Psoas muscle (tissue), 8 donors: Measurements from ENCODE around the gene GMEB2. TPM values are rescaled to one million over a fixed set of nuclear protein-coding genes. Genes with fewer than 3 reads are reported as not detected.

Source experiments
- ATAC-seq, 4 donors: fragments of 200-7000 bp; cut with Tn5 transposase; one replicate each; pipeline ENCODE4 v1.9.1; 2020; ENCODE audit warnings: moderate library complexity in 3 of 4, mild to moderate bottlenecking in 2 of 4
- DNase-seq, 2 donors: peaks; one replicate each; pipeline ENCODE4 v3.0.0-alpha.2; 2020
- H3K27ac ChIP-seq: fragments of 200-600 bp; one replicate; pipeline ENCODE4 v1.8.0; 2022
- H3K27me3 ChIP-seq, 3 donors: fragments of 200-600 bp in 1 of 3; one replicate each; pipeline versions ENCODE4 v1.6.1 to v1.8.0; 2013 to 2022; ENCODE audit warnings: low read length in 2 of 3, mild to moderate bottlenecking in 2 of 3, moderate library complexity in 1 of 3; ENCODE audit not compliant: insufficient read depth in 3 of 3
- H3K36me3 ChIP-seq, 2 donors: fragments of 200-600 bp in 1 of 2; one replicate each; pipeline versions ENCODE4 v1.6.1 to v1.8.0; 2013 to 2022; ENCODE audit warnings: low read depth in 1 of 2, mild to moderate bottlenecking in 1 of 2, moderate library complexity in 1 of 2; ENCODE audit not compliant: insufficient read depth in 1 of 2
- H3K4me1 ChIP-seq: fragments of 200-600 bp; one replicate; pipeline ENCODE4 v1.8.0; 2022
- H3K4me3 ChIP-seq: fragments of 200-600 bp; one replicate; pipeline ENCODE4 v1.8.0; 2022; ENCODE audit warnings: mild to moderate bottlenecking
- H3K9me3 ChIP-seq: fragments of 200-600 bp; one replicate; pipeline ENCODE4 v1.8.0; 2022
- CTCF ChIP-seq: fragments of 200-600 bp; IDR thresholded peaks from one replicate; pipeline ENCODE4 v1.8.0; 2022; ENCODE audit warnings: antibody characterized with exemption
- WGBS, 3 donors: extraction: QIAGEN DNeasy Blood & Tissue Kit; methylation state at CpG; one replicate each; pipeline versions ENCODE4 v1.1.6 to v1.1.7; 2013; 5-methylcytosine and 5-hydroxymethylcytosine counted together
- intact Hi-C, 2 donors: fragments of 100-400 bp; cut with DNase I; formaldehyde crosslinking; loops; one replicate each; pipeline versions ENCODE4 v1.11.0 to v1.14.2; 2022
- polyA plus RNA-seq, 3 donors: library from polyadenylated mRNA; stranded (reverse); fragments of 200-250 nt; gene quantifications; one replicate each; pipeline ENCODE4 v1.2.3, GENCODE V29; 2013
- total RNA-seq, 4 donors: library from RNA; stranded (reverse); fragmentation: NEBNext Ultra II Directional in 2 of 4; extraction: Animal tissue kit (Norgen Biotek cat#: 25700) in 2 of 4; gene quantifications; one replicate each; pipeline versions ENCODE4 v1.2.1 to v1.2.4, GENCODE V29; 2021 to 2023
- donor health status: healthy with polysubstance abuse.
- donor health status: DM: no; HTN: no; CAD: no; lungs with moderate emphysema.
- donor health status: Bipolar disorder and iron deficiency.
- donor health status: healthy.
- donor health status: DM: yes; HTN: yes; CAD: no.
- donor health status: DM: no; HTN: no; CAD: no.
- donor health status: DM: no; HTN: no; CAD: no.
- donor health status: DM: yes; HTN: yes; CAD: no.

GMEB2 gene
- total and polyA plus RNA-seq, 7 donors = 5.4 to 10.1 (median 8.5) TPM

- H3K27me3 ChIP-seq = peaks cover 0 to 10% (median 0%) of the 10 kb centered on the region in 3 donors
- TF ChIP-seq CTCF = no peak
- intact Hi-C loops = no loop called here
- H3K4me1 ChIP-seq = no peaks in the 10 kb centered on the region
- WGBS, 3 donors = 93 to 95% (median 94%) methylated on average over 51 to 62 of the region's 62 CpGs
- no peak for ATAC-seq
- no peak overlapping the region for H3K4me3 ChIP-seq
- H3K36me3 ChIP-seq = peaks cover 0 to 15% of the 10 kb centered on the region in 2 donors
- no peaks in the 10 kb centered on the region for H3K9me3 ChIP-seq
- no peak for DNase-seq
- no peak overlapping the region for H3K27ac ChIP-seq
Measured at GRCh38 chr20:63564036-63564810, 62.7 kb downstream of the GMEB2 start.

DNA sequence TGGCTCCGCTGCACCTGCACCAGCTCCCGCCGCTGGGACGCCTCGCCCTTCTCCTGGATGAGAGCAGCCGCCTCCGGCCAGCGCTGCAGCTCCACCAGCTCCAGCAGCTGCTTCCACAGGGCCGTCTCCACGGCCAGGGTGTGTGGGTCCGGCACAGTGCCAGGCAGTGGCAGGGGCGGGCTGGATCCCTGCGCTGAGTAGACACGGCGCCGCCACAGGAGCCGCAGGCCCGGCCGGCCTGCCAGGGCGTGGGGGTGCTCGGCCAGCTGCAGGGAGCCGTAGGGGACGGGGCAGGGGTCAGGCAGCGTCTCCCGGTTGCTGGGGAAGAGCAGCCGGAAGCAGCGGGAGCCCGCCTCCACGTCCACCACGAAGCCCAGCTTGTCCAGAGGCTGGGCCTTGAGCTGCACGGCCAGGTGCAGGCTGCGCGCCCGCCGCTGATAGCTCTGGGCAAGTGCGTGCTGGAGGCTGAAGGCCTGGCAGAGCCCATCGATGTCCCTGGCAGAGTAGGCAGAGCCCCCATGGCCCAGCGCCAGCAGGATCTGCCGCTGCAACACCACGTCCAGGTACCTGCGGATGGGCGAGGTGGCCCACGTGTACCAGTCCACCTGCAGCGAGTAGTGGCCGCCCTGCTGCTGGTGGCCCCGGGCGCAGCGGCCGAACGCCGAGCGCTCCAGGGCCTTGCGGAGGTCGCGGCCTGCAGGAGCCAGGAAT lies 63.5 kb downstream of the GMEB2 start:
- no peak overlapping the region for H3K4me3 ChIP-seq
- H3K36me3 ChIP-seq = peaks cover 0 to 18% of the 10 kb centered on the region in 2 donors
- DNase-seq (no peak), ATAC-seq (no peak)
- no peaks in the 10 kb centered on the region for H3K4me1 ChIP-seq
- intact Hi-C loops = no loop called here
- H3K27ac ChIP-seq = no peak overlapping the region
- peaks cover 0 to 5% (median 0%) of the 10 kb centered on the region in 3 donors for H3K27me3 ChIP-seq
- no peak for TF ChIP-seq CTCF
- H3K9me3 ChIP-seq = no peaks in the 10 kb centered on the region
- WGBS, 3 donors = 92 to 94% (median 93%) methylated on average over 43 to 55 of the region's 55 CpGs

DNA sequence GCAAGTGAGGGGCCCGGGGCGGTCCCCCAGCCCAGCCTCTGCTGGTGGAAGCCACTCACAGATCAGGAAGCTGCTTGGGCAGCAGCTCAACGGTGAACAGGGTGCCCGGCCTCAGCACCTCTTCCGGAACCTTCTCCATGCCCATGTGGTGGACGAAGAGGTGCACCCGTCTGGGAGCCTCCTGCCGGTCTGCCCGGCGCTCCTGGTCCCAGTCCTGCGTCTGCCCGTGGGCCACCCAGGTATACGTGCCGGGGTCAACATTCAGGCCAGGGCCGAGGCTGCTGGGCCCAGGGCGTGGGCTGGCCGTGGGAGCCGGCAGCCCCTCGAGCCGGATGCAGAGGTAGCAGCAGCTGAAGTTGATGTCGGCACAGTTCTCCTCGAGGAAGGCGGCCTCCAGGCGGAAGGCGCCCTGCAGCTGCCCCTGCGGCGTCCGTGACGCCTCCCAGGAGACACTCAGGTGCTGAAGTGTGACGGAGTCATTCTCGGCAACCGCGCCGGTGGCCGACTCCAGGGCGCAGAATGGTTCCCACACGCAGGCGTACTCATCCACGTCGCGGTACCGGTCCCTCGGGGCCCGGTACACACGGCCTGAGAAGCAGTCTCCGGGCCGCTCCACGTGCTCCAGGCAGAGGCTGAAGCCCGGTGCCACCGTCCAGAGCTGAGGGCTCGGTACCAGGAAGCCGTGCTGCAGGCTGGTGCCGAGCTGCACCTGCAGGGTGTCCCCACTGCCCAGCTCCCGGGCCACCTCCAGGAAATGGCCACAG lies 64.3 kb downstream of the GMEB2 start:
- WGBS, 3 donors = 91 to 95% (median 92%) methylated on average over 46 to 54 of the region's 54 CpGs
- no peaks in the 10 kb centered on the region for H3K9me3 ChIP-seq
- no peak overlapping the region for H3K27ac ChIP-seq
- ATAC-seq = no peak
- H3K27me3 ChIP-seq = no peaks in the 10 kb centered on the region
- intact Hi-C loops = no loop called here
- no peak for TF ChIP-seq CTCF
- no peak overlapping the region for H3K4me3 ChIP-seq
- H3K36me3 ChIP-seq = peaks cover 0 to 18% of the 10 kb centered on the region in 2 donors
- H3K4me1 ChIP-seq = no peaks in the 10 kb centered on the region
- no peak for DNase-seq

DNA sequence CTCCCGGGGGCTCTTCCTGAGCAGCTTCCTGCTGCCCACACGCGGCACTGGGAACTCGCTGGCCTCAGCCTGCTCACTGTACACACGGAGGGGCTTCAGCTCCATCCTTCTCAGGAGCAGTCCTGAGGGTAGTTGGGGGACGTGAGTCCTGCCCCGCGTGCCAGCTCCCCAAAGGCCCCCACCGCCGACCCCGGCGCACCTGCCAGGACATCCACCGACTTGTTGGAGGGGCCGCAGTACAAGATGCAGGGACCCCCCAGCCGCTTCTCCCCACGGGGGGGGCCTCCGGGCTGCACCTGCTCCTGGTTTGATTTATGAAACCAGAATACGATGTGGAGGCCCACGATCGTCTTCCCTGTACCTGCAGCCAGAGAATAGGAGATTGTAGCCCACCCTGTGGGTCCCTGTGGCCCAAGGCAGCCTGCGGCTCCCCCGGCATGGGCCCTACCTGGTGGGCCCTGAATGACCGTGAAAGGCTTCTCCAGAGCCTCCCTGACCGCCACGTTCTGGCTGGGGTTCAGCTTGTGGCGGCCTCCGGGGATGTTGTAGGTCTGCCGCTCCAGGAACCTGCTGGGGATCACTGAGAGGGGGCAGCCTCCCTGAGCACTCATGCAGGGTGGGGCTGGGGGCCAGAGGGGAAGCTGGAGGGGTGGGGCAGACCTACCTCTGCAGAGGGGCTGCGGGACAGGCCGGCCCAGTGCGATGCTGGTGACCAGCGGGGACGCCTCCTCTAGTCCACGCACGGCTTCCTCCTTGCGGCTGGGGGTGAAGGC lies 65.1 kb downstream of the GMEB2 start:
- Histone ChIP-seq H3K4me3 (no peak overlapping the region), H3K27me3 (no peaks in the 10 kb centered on the region), H3K27ac (no peak overlapping the region), H3K36me3 (peaks cover 0 to 18% of the 10 kb centered on the region in 2 donors), H3K4me1 (no peaks in the 10 kb centered on the region), H3K9me3 (no peaks in the 10 kb centered on the region)
- TF ChIP-seq CTCF = no peak
- intact Hi-C loops = no loop called here
- 84 to 89% (median 85%) methylated on average over 32 to 36 of the region's 36 CpGs for WGBS, 3 donors
- no peak for ATAC-seq
- no peak for DNase-seq
